Adrenal gland (tissue), 12 donors: ENCODE results near the gene WDR91. TPM values are rescaled to one million over a fixed set of nuclear protein-coding genes. Genes with fewer than 3 reads are reported as not detected.

Experiments used
- DNase-seq, 7 donors: peaks; one replicate each; pipeline ENCODE4 v3.0.0-alpha.2; 2019 to 2020
- H3K27ac ChIP-seq, 5 donors: fragments of 200-600 bp; sonication (generic) in 4 of 5; 1 replicate in 3 of 5; 2 replicates in 2 of 5; pipeline versions ENCODE4 v1.5.1 to v1.8.0; 2016 to 2020; ENCODE audit warnings: mild to moderate bottlenecking in 1 of 5
- H3K27me3 ChIP-seq: fragments of 200-600 bp; 2 replicates; pipeline ENCODE4 v1.8.0; 2021
- H3K36me3 ChIP-seq, 2 donors: fragments of 200-600 bp; replicated peaks in 1 of 2; 1 replicate in 1 of 2; 2 replicates in 1 of 2; pipeline versions ENCODE4 v1.5.1 to v1.8.0; 2018 to 2022
- H3K4me1 ChIP-seq, 2 donors: fragments of 200-600 bp; replicated peaks in 1 of 2; 1 replicate in 1 of 2; 2 replicates in 1 of 2; pipeline versions ENCODE4 v1.5.1 to v1.8.0; 2018 to 2021
- H3K4me3 ChIP-seq, 4 donors: fragments of 200-600 bp; sonication (generic) in 3 of 4; one replicate each; pipeline ENCODE4 v1.5.1; 2016 to 2018
- H3K9me3 ChIP-seq, 3 donors: fragments of 200-600 bp; sonication (generic) in 1 of 3; replicated peaks in 1 of 3; 1 replicate in 2 of 3; 2 replicates in 1 of 3; pipeline versions ENCODE4 v1.5.1 to v1.8.0; 2016 to 2021
- CTCF ChIP-seq, 6 experiments: fragments of 450-650 bp in 4 of 6; fragments of 200-600 bp in 2 of 6; sonication (generic) in 1 of 6; IDR thresholded peaks; 1 replicate in 5 of 6; 2 replicates in 1 of 6; pipeline versions ENCODE4 v1.5.1 to v1.8.0; 2016 to 2021; ENCODE audit warnings: antibody characterized with exemption in 6 of 6, mild to moderate bottlenecking in 2 of 6, moderate library complexity in 1 of 6
- POLR2A ChIP-seq, 2 donors: fragments of 450-650 bp; IDR thresholded peaks; one replicate each; pipeline ENCODE4 v1.6.1; 2017; ENCODE audit warnings: antibody characterized with exemption in 2 of 2, mild to moderate bottlenecking in 2 of 2, moderate library complexity in 1 of 2
- WGBS, 4 donors: extraction: QIAGEN DNeasy Blood & Tissue Kit in 2 of 4; methylation state at CpG; one replicate each; pipeline versions ENCODE4 v1.1.5 to v1.1.7; 2013 to 2017; 5-methylcytosine and 5-hydroxymethylcytosine counted together
- intact Hi-C, 2 donors: fragments of 100-400 bp; cut with DNase I; formaldehyde crosslinking; loops; one replicate each; pipeline versions ENCODE4 v1.14.1 to v1.15.0; 2022 to 2023
- polyA plus RNA-seq, 3 donors: library from polyadenylated mRNA; stranded (reverse); fragments of 200-250 nt in 2 of 3; fragments of 350-450 nt in 1 of 3; fragmentation: Illumina TruSeq in 1 of 3; extraction: RNeasy Lipid Tissue Mini Kit (QIAGEN cat#74804) in 1 of 3; gene quantifications; one replicate each; pipeline ENCODE4 v1.2.3, GENCODE V29; 2013 to 2014
- total RNA-seq, 9 donors: library from RNA; depleted of rRNA in 4 of 9; stranded (reverse); fragments of >200 nt in 4 of 9; fragments of 120-200 nt in 1 of 9; fragmentation: NEBNext Ultra II Directional in 1 of 9; extraction: Animal tissue kit (Norgen Biotek cat#: 25700) in 1 of 9; gene quantifications; one replicate each; pipeline versions ENCODE4 v1.1.0 to v1.2.4, GENCODE V29; 2013 to 2023
- donor health status: healthy with polysubstance abuse.
- donor health status: Bipolar disorder and iron deficiency.
- donor health status: DM: yes; HTN: yes; CAD: no.
- donor health status: DM: no; HTN: no; CAD: no.
- donor health status: DM: no; HTN: no; CAD: no.
- donor health status: DM: yes; HTN: yes; CAD: no.

WDR91 gene
- total and polyA plus RNA-seq, 12 donors: 6.8 to 29.6 (median 15.5) TPM

GRCh38 chr7:135204341-135204749 lies 7.0 kb downstream of the WDR91 start:
- Histone ChIP-seq H3K27ac (peak overlapping the region in 1 of 5 donors; percentile 54), H3K4me1 (peaks cover 0 to 13% of the 10 kb centered on the region in 2 donors), H3K4me3 (no peak overlapping the region), H3K9me3 (no peaks in the 10 kb centered on the region), H3K27me3 (no peaks in the 10 kb centered on the region), H3K36me3 (peaks cover 0 to 53% of the 10 kb centered on the region in 2 donors)
- WGBS, 4 donors: 66 to 87% (median 75%) methylated on average over 5 to 6 of the region's 6 CpGs
- TF ChIP-seq CTCF (IDR thresholded peaks at IDR 0.05) (no peak), POLR2A (IDR thresholded peaks at IDR 0.05) (no peak)
- peak in 1 of 7 donors; percentile 17 for DNase-seq
- intact Hi-C loops: no loop called here

- no peak overlapping the region for H3K27ac ChIP-seq
- intact Hi-C loops: no loop called here
- no peak overlapping the region for H3K4me3 ChIP-seq
- H3K36me3 ChIP-seq: peaks cover 0 to 77% of the 10 kb centered on the region in 2 donors
- H3K9me3 ChIP-seq: no peaks in the 10 kb centered on the region
- 70 to 86% (median 83%) methylated on average over 2 of the region's 2 CpGs for WGBS, 4 donors
- no peaks in the 10 kb centered on the region for H3K4me1 ChIP-seq
- DNase-seq: no peak
- no peak for TF ChIP-seq CTCF (IDR thresholded peaks at IDR 0.05)
- no peak for TF ChIP-seq POLR2A (IDR thresholded peaks at IDR 0.05)
- no peaks in the 10 kb centered on the region for H3K27me3 ChIP-seq
Observed at GRCh38 chr7:135201350-135201749, 10.0 kb downstream of the WDR91 start.

- 76 to 87% (median 82%) methylated on average over 3 of the region's 3 CpGs for WGBS, 4 donors
- Histone ChIP-seq H3K27ac (no peak overlapping the region), H3K4me1 (no peaks in the 10 kb centered on the region), H3K27me3 (no peaks in the 10 kb centered on the region), H3K4me3 (no peak overlapping the region), H3K9me3 (no peaks in the 10 kb centered on the region), H3K36me3 (peaks cover 0 to 81% of the 10 kb centered on the region in 2 donors)
- TF ChIP-seq POLR2A (IDR thresholded peaks at IDR 0.05) (no peak), CTCF (IDR thresholded peaks at IDR 0.05) (no peak)
- no peak for DNase-seq
- intact Hi-C loops: no loop called here
Observed at GRCh38 chr7:135200821-135201331, 10.4 kb downstream of the WDR91 start.

- Histone ChIP-seq H3K4me3 (no peak overlapping the region), H3K4me1 (no peaks in the 10 kb centered on the region), H3K9me3 (no peaks in the 10 kb centered on the region), H3K27ac (no peak overlapping the region), H3K36me3 (peaks cover 0 to 80% of the 10 kb centered on the region in 2 donors), H3K27me3 (no peaks in the 10 kb centered on the region)
- no peak for TF ChIP-seq POLR2A (IDR thresholded peaks at IDR 0.05)
- no peak for TF ChIP-seq CTCF (IDR thresholded peaks at IDR 0.05)
- DNase-seq: no peak
- intact Hi-C loops: no loop called here
- 92 to 100% (median 94%) methylated on average over 4 of the region's 4 CpGs for WGBS, 4 donors
Observed at GRCh38 chr7:135199439-135199838, 11.9 kb downstream of the WDR91 start.
